OCI-LY3 (cell line): ENCODE data around the gene RASEF.

Experiments
- CTCF ChIP-seq: fragments of 200-600, 300-600 bp; sonication (generic); IDR thresholded peaks from 2 replicates; pipeline ENCODE4 v1.5.1; 2014; ENCODE audit warnings: antibody characterized with exemption, low read length, low read depth
- EZH2phosphoT487 ChIP-seq: fragments of 200-600 bp; shearing (Covaris generic); IDR thresholded peaks from 2 replicates; pipeline ENCODE4 v1.6.1; 2018; ENCODE audit warnings: antibody characterized with exemption, mixed run types, low read depth

DNA sequence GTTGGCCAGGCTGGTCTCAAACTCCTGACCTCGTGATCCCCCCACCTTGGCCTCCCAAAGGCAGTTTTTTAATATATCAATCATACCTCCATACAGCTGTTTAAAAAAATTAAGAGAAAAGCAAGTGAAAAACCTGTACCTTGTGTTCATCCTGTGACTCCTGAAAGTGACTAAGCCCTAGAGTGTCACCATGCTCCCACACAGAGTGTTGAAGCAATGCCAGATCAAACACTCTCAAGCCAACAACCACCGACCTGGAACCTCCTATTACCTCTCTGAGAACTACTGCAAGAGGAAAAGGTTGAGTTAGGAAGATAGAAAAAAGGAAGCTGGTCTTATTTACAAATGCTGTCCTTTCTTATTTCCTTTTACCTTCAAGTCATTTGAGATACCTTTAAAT, 123.5 kb downstream of the RASEF start:
- TF ChIP-seq EZH2phosphoT487 (no peak), CTCF (no peak)
